HEK293 (cell line): ENCODE measurements around the gene PFN4.

Source experiments
- CTCF ChIA-PET: fragments of 350-600 bp; formaldehyde crosslinking; extraction: SDS; loops from one replicate; lab custom pipeline; 2021; ENCODE audit warnings: antibody characterized with exemption; lab: Yijun Ruan, JAX
- POLR2A ChIA-PET: fragments of 300-600 bp; formaldehyde crosslinking; extraction: SDS; loops from one replicate; lab custom pipeline; 2020; ENCODE audit warnings: antibody characterized with exemption, inconsistent platforms; lab: Yijun Ruan, JAX
- H3K27ac ChIP-seq: fragments of 200-500 bp; sonication (Bioruptor generic); 2 replicates; pipeline ENCODE4 v1.5.1; 2014; ENCODE audit warnings: low read depth, low read length, control low read depth, inconsistent platforms; ENCODE audit errors: extremely low read depth
- H3K36me3 ChIP-seq, 2 experiments: fragments of 200-500 bp in 1 of 2; sonication (Bioruptor generic) in 1 of 2; 1 replicate in 1 of 2; 2 replicates in 1 of 2; pipeline ENCODE4 v1.5.1; 2014 to 2017; ENCODE audit warnings: inconsistent platforms in 2 of 2, low read length in 2 of 2; ENCODE audit not compliant: control insufficient read depth in 2 of 2, insufficient read depth in 1 of 2
- H3K4me1 ChIP-seq: fragments of 200-500 bp; sonication (Bioruptor generic); 2 replicates; pipeline ENCODE4 v1.5.1; 2014; ENCODE audit warnings: mild to moderate bottlenecking, low read length, inconsistent platforms; ENCODE audit not compliant: control insufficient read depth, insufficient read depth
- H3K4me3 ChIP-seq: 2 replicates; pipeline ENCODE4 v1.5.1; 2011; ENCODE audit warnings: low read depth, mild to moderate bottlenecking, control low read depth, low read length, moderate library complexity
- H3K9me3 ChIP-seq: fragments of 200-500 bp; sonication (Bioruptor generic); 2 replicates; pipeline ENCODE4 v1.5.1; 2014; ENCODE audit warnings: low read depth, low read length, inconsistent platforms; ENCODE audit not compliant: control insufficient read depth, insufficient read depth
- GLIS1 ChIP-seq: fragments of 450-650 bp; formaldehyde crosslinking; IDR thresholded peaks from 2 replicates; pipeline ENCODE4 v1.5.1; 2016; ENCODE audit warnings: missing biosample characterization, missing genetic modification characterization
- PRDM4 ChIP-seq: fragments of 450-650 bp; formaldehyde crosslinking; IDR thresholded peaks from 2 replicates; pipeline ENCODE4 v1.5.1; 2017; ENCODE audit warnings: missing biosample characterization, missing genetic modification characterization
- PRDM6 ChIP-seq: fragments of 450-650 bp; formaldehyde crosslinking; IDR thresholded peaks from 2 replicates; pipeline ENCODE4 v1.5.1; 2017; ENCODE audit warnings: missing biosample characterization, missing genetic modification characterization
- SP3 ChIP-seq: fragments of 450-650 bp; formaldehyde crosslinking; IDR thresholded peaks from 2 replicates; pipeline ENCODE4 v1.5.1; 2016; ENCODE audit warnings: missing biosample characterization, missing genetic modification characterization
- WT1 ChIP-seq: fragments of 450-650 bp; formaldehyde crosslinking; IDR thresholded peaks from 2 replicates; pipeline ENCODE4 v1.5.1; 2016; ENCODE audit warnings: missing biosample characterization, missing genetic modification characterization
- ZBTB44 ChIP-seq: fragments of 450-650 bp; IDR thresholded peaks from 2 replicates; pipeline ENCODE4 v1.5.1; 2018; ENCODE audit warnings: missing biosample characterization, mild to moderate bottlenecking, missing genetic modification characterization
- ZBTB49 ChIP-seq: fragments of 450-650 bp; formaldehyde crosslinking; IDR thresholded peaks from 2 replicates; pipeline ENCODE4 v1.5.1; 2016; ENCODE audit warnings: missing biosample characterization, missing genetic modification characterization, low read depth
- ZBTB7A ChIP-seq: fragments of 450-650 bp; formaldehyde crosslinking; IDR thresholded peaks from 2 replicates; pipeline ENCODE4 v1.5.1; 2016; ENCODE audit warnings: low read depth, missing biosample characterization, missing genetic modification characterization
- ZNF175 ChIP-seq: fragments of 450-650 bp; formaldehyde crosslinking; IDR thresholded peaks from 2 replicates; pipeline ENCODE4 v1.5.1; 2016; ENCODE audit warnings: missing biosample characterization, missing genetic modification characterization
- ZNF391 ChIP-seq: fragments of 450-650 bp; formaldehyde crosslinking; IDR thresholded peaks from 2 replicates; pipeline ENCODE4 v1.5.1; 2016; ENCODE audit warnings: low read depth, missing biosample characterization, missing genetic modification characterization, borderline replicate concordance
- ZNF660 ChIP-seq: fragments of 450-650 bp; IDR thresholded peaks from 2 replicates; pipeline ENCODE4 v1.5.1; 2018; ENCODE audit warnings: missing biosample characterization, mild to moderate bottlenecking, missing genetic modification characterization
- ZNF768 ChIP-seq: fragments of 450-650 bp; formaldehyde crosslinking; IDR thresholded peaks from 2 replicates; pipeline ENCODE4 v1.5.1; 2018; ENCODE audit warnings: missing biosample characterization, mild to moderate bottlenecking, missing genetic modification characterization
- ZNF776 ChIP-seq: fragments of 450-650 bp; formaldehyde crosslinking; IDR thresholded peaks from 2 replicates; pipeline ENCODE4 v1.5.0; 2017; ENCODE audit warnings: missing biosample characterization, missing genetic modification characterization, borderline replicate concordance

The PFN4 gene

GRCh38 chr2:24122366-24123194 lies 554 bp downstream of the PFN4 start (continued):
- TF ChIP-seq ZNF391 (tag by site-specific recombination) (0 out of 2 replicates have a peak, but pooled peaks have one; percentile 47), ZBTB49 (tag by site-specific recombination) (no peak), ZBTB7A (0 out of 2 replicates have a peak, but pooled peaks have one; percentile 27), WT1 (tag by site-specific recombination) (no peak), SP3 (tag by site-specific recombination) (no peak)

GRCh38 chr2:24121469-24121868 lies 1.7 kb downstream of the PFN4 start:
- Histone ChIP-seq H3K4me1 (peaks cover 3% of the 10 kb centered on the region), H3K9me3 (no peaks in the 10 kb centered on the region)
- TF ChIP-seq GLIS1 (tag by site-specific recombination) (peak; percentile 38; the same call in 1 of the 2 replicates), ZNF175 (tag by site-specific recombination) (no peak), ZBTB44 (tag by site-specific recombination) (no peak), PRDM4 (no peak), ZNF768 (tag by site-specific recombination) (no peak), ZNF660 (tag by site-specific recombination) (no peak), PRDM6 (tag by site-specific recombination) (no peak), ZBTB49 (tag by site-specific recombination) (no peak), ZNF776 (tag by site-specific recombination) (no peak)
- TF ChIP-seq, all 188 proteins: peak for 1
- Histone ChIP-seq H3K27ac (no peak overlapping the region), H3K4me3 (no peak overlapping the region), H3K36me3 (no peaks in the 10 kb centered on the region)
- POLR2A ChIA-PET: interaction anchor here (1.2 to 1.9 kb wide), 2 partner anchors 37 to 194 kb away, joined by 6 read pairs; partner anchors contain the start of genes ATAD2B and TP53I3
- CTCF ChIA-PET: interaction anchor here (0.6 to 1.4 kb wide), 2 partner anchors 37 to 195 kb away, joined by 3 to 8 read pairs; partner anchors contain the start of genes ATAD2B and TP53I3
